NCI-H1436 treated with DMSO at 0.1 percent for 48 hours (cell line): ENCODE results near the gene GRK5.

ENCODE experiments used
- DNase-seq: peaks from one replicate; lab custom pipeline; 2025; lab: John Stamatoyannopoulos, UW

GRK5 gene

GRCh38 chr10:119378737-119379067 lies 171.3 kb downstream of the GRK5 start:
- DNase-seq = no peak

- DNase-seq = no peak
Measured at GRCh38 chr10:119379466-119380071, 172.2 kb downstream of the GRK5 start.

- DNase-seq = no peak
Measured at GRCh38 chr10:119383174-119383856, 175.9 kb downstream of the GRK5 start.

- no peak for DNase-seq
Measured at GRCh38 chr10:119384127-119384526, 176.8 kb downstream of the GRK5 start.

GRCh38 chr10:119386666-119387065 lies 179.3 kb downstream of the GRK5 start:
- DNase-seq = no peak

- DNase-seq = no peak
Measured at GRCh38 chr10:119388849-119389345, 181.5 kb downstream of the GRK5 start.

GRCh38 chr10:119391440-119392251 lies 184.3 kb downstream of the GRK5 start:
- DNase-seq = no peak

- DNase-seq = no peak
Measured at GRCh38 chr10:119393019-119393418, 185.6 kb downstream of the GRK5 start.

- no peak for DNase-seq
Measured at GRCh38 chr10:119393421-119393820, 186.1 kb downstream of the GRK5 start.

GRCh38 chr10:119393845-119394244 lies 186.5 kb downstream of the GRK5 start:
- DNase-seq = no peak

- DNase-seq = no peak
Measured at GRCh38 chr10:119394657-119395279, 187.4 kb downstream of the GRK5 start.

GRCh38 chr10:119395280-119396007 lies 188.1 kb downstream of the GRK5 start:
- DNase-seq = no peak

- DNase-seq = no peak
Measured at GRCh38 chr10:119396008-119396708, 188.8 kb downstream of the GRK5 start.

GRCh38 chr10:119396709-119397071 lies 189.3 kb downstream of the GRK5 start:
- no peak for DNase-seq

- no peak for DNase-seq
Measured at GRCh38 chr10:119397416-119397815, 190.0 kb downstream of the GRK5 start.

GRCh38 chr10:119398996-119399395 lies 191.6 kb downstream of the GRK5 start:
- no peak for DNase-seq

GRCh38 chr10:119399466-119399865 lies 192.1 kb downstream of the GRK5 start:
- no peak for DNase-seq

GRCh38 chr10:119401671-119402395 lies 194.5 kb downstream of the GRK5 start:
- no peak for DNase-seq

- no peak for DNase-seq
Measured at GRCh38 chr10:119403921-119404320, 196.6 kb downstream of the GRK5 start.

GRCh38 chr10:119404719-119405519 lies 197.5 kb downstream of the GRK5 start:
- DNase-seq = no peak
